ENCODE measurements around the gene ABCA8. TPM values are rescaled to one million over a fixed set of nuclear protein-coding genes. Genes with fewer than 3 reads are reported as not detected.

Gene ABCA8
- total RNA-seq, 1 experiment from 2014 or later: not detected

DNA sequence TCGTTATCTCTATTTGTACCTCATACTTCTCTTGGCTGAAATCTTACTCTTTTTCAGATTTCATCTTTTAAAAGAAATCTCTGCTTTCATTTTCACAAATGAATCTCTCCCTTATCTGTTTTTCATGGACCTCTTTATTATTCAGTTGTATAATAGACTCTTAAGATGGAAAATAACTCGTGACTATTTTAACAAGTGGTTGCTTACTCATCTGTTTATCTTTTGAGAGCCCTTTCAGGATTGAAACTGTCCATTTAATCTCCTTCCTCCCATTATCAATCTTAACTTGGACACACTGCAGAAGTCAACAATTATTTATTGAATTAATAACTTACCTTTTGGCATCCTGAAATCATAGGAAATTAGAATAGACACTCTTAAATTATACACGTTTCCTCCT is 68.8 kb downstream of the ABCA8 start:
- Histone ChIP-seq H2BK12ac (ENCODE audit: insufficient read length, low read depth, low read length) (no peak overlapping the region), H3K56ac (ENCODE audit: insufficient read length, low read depth, low read length) (no peak overlapping the region), H3K79me2 (ENCODE audit: insufficient read depth, low read length) (no peaks in the 10 kb centered on the region), H3K23ac (ENCODE audit: insufficient read length, low read depth, low read length) (no peak overlapping the region), H3K23me2 (ENCODE audit: insufficient read length, low read depth, low read length, poor library complexity, severe bottlenecking) (no peaks in the 10 kb centered on the region), H3K9me3 (ENCODE audit: control insufficient read depth, low read depth, low read length) (no peaks in the 10 kb centered on the region), H4K8ac (replicated peaks; ENCODE audit: insufficient read length, low read depth, low read length) (no peak overlapping the region), H3T11ph (ENCODE audit: low read length) (no peak overlapping the region), H3K27ac (ENCODE audit: insufficient read length, low read depth, low read length) (no peak overlapping the region), H3K18ac (ENCODE audit: insufficient read length, low read depth, low read length) (no peak overlapping the region), H4K5ac (ENCODE audit: insufficient read length, low read depth, low read length) (no peak overlapping the region), H3K4ac (ENCODE audit: low read depth, low read length) (no peak overlapping the region), H3K79me1 (ENCODE audit: insufficient read depth, low read depth, low read length, poor library complexity, severe bottlenecking) (no peaks in the 10 kb centered on the region), H2BK5ac (ENCODE audit: insufficient read length, low read length) (no peak overlapping the region), H3K14ac (ENCODE audit: insufficient read depth, low read length) (no peak overlapping the region), H2BK120ac (ENCODE audit: low read depth, low read length, poor library complexity, severe bottlenecking) (no peak overlapping the region), H2AFZ (ENCODE audit: low read length) (no peak overlapping the region), H2BK20ac (ENCODE audit: low read depth, low read length, poor library complexity, severe bottlenecking) (no peak overlapping the region), H2AK5ac (ENCODE audit: insufficient read length, low read length) (no peak overlapping the region), H4K20me1 (ENCODE audit: control insufficient read depth, insufficient read depth, insufficient read length) (no peaks in the 10 kb centered on the region), H2BK15ac (ENCODE audit: low read depth, low read length) (no peak overlapping the region), H4K91ac (ENCODE audit: insufficient read length, low read depth, low read length) (no peak overlapping the region), H3K4me1 (ENCODE audit: insufficient read depth, low read length) (no peaks in the 10 kb centered on the region), H3K4me2 (ENCODE audit: insufficient read depth, insufficient read length, low read length) (no peak overlapping the region), H3K9ac (ENCODE audit: extremely low read depth, insufficient read length, low read length) (no peak overlapping the region), H3K27me3 (ENCODE audit: insufficient read depth, low read length) (no peaks in the 10 kb centered on the region)
- DNase-seq: no peak
- no peaks in the 10 kb centered on the region for H3K4me1 Mint-ChIP-seq
- H3K9me3 Mint-ChIP-seq: no peaks in the 10 kb centered on the region; a peak in 1 of 5 replicates
- peaks cover 2% of the 10 kb centered on the region for H3K27me3 Mint-ChIP-seq (ENCODE audit: low read depth)
- no peaks in the 10 kb centered on the region for H3K36me3 Mint-ChIP-seq (ENCODE audit: insufficient read depth in 1 of 3, low read depth in 3 of 3)
- no peak overlapping the region for H3K27ac Mint-ChIP-seq
- no CpG with 5 or more reads among the region's 3 CpGs for WGBS (ENCODE audit: extremely low coverage, insufficient read length, low lambda C conversion rate)
- TF ChIP-seq, protein P1, sequence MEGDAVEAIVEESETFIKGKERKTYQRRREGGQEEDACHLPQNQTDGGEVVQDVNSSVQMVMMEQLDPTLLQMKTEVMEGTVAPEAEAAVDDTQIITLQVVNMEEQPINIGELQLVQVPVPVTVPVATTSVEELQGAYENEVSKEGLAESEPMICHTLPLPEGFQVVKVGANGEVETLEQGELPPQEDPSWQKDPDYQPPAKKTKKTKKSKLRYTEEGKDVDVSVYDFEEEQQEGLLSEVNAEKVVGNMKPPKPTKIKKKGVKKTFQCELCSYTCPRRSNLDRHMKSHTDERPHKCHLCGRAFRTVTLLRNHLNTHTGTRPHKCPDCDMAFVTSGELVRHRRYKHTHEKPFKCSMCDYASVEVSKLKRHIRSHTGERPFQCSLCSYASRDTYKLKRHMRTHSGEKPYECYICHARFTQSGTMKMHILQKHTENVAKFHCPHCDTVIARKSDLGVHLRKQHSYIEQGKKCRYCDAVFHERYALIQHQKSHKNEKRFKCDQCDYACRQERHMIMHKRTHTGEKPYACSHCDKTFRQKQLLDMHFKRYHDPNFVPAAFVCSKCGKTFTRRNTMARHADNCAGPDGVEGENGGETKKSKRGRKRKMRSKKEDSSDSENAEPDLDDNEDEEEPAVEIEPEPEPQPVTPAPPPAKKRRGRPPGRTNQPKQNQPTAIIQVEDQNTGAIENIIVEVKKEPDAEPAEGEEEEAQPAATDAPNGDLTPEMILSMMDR (conservative IDR thresholded peaks at IDR 0.05): no peak
- H3K4me3 Mint-ChIP-seq: no peak overlapping the region

All from H9 (cell line).